HCT116 (cell line): Measurements from ENCODE around the gene NRXN2.

Experiments used
- ATF3 ChIP-seq: IDR thresholded peaks from 2 replicates; pipeline ENCODE4 v1.6.1; 2012
- CEBPB ChIP-seq: IDR thresholded peaks from 2 replicates; pipeline ENCODE4 v1.6.1; 2012; ENCODE audit warnings: low read depth
- ELF1 ChIP-seq: IDR thresholded peaks from 2 replicates; pipeline ENCODE4 v1.6.1; 2012; ENCODE audit warnings: low read depth, borderline replicate concordance
- EZH2 ChIP-seq: fragments of 200-600 bp; sonication (generic); IDR thresholded peaks from 2 replicates; pipeline ENCODE4 v1.6.1; 2017; ENCODE audit warnings: antibody characterized with exemption, mixed run types
- MAX ChIP-seq: IDR thresholded peaks from 2 replicates; pipeline ENCODE4 v1.6.1; 2012
- POLR2A ChIP-seq: IDR thresholded peaks from 2 replicates; pipeline ENCODE4 v1.7.0; 2011; ENCODE audit warnings: borderline replicate concordance; ENCODE audit not compliant: insufficient read depth, insufficient read length; ENCODE audit errors: extremely low read depth
- REST ChIP-seq: IDR thresholded peaks from 2 replicates; pipeline ENCODE4 v1.6.1; 2012; ENCODE audit warnings: low read depth
- SIN3A ChIP-seq: IDR thresholded peaks from 2 replicates; pipeline ENCODE4 v1.6.1; 2012; ENCODE audit warnings: low read depth
- SP1 ChIP-seq: IDR thresholded peaks from 2 replicates; pipeline ENCODE4 v1.6.1; 2012; ENCODE audit warnings: low read depth
- SRF ChIP-seq: IDR thresholded peaks from 2 replicates; pipeline ENCODE4 v1.6.1; 2012; ENCODE audit warnings: low read depth
- TCF7L2 ChIP-seq: IDR thresholded peaks from 2 replicates; pipeline ENCODE4 v1.7.0; 2011; ENCODE audit warnings: borderline replicate concordance, inconsistent platforms; ENCODE audit not compliant: insufficient read depth, insufficient read length; ENCODE audit errors: extremely low read depth
- ZBTB33 ChIP-seq: IDR thresholded peaks from 2 replicates; pipeline ENCODE4 v1.6.1; 2011; ENCODE audit warnings: mild to moderate bottlenecking, low read length, moderate library complexity; ENCODE audit not compliant: insufficient replicate concordance; ENCODE audit errors: extremely low read depth
- TF ChIP-seq, protein P1 (sequence below), 3 experiments: fragments of 200-600 bp in 1 of 3; sonication (generic) in 1 of 3; IDR thresholded peaks in 2 of 3; conservative IDR thresholded peaks in 1 of 3; 2 replicates each; pipeline ENCODE4 v1.5.1; 2012 to 2017; ENCODE audit warnings: low read depth in 2 of 3, low read length in 2 of 3, antibody characterized with exemption in 1 of 3, borderline replicate concordance in 1 of 3, control low read depth in 1 of 3, mild to moderate bottlenecking in 1 of 3, mixed read lengths in 1 of 3, mixed run types in 1 of 3, moderate library complexity in 1 of 3; ENCODE audit not compliant: insufficient read depth in 1 of 3

- TF ChIP-seq, protein P1, sequence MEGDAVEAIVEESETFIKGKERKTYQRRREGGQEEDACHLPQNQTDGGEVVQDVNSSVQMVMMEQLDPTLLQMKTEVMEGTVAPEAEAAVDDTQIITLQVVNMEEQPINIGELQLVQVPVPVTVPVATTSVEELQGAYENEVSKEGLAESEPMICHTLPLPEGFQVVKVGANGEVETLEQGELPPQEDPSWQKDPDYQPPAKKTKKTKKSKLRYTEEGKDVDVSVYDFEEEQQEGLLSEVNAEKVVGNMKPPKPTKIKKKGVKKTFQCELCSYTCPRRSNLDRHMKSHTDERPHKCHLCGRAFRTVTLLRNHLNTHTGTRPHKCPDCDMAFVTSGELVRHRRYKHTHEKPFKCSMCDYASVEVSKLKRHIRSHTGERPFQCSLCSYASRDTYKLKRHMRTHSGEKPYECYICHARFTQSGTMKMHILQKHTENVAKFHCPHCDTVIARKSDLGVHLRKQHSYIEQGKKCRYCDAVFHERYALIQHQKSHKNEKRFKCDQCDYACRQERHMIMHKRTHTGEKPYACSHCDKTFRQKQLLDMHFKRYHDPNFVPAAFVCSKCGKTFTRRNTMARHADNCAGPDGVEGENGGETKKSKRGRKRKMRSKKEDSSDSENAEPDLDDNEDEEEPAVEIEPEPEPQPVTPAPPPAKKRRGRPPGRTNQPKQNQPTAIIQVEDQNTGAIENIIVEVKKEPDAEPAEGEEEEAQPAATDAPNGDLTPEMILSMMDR (IDR thresholded peaks at IDR 0.05 in 2 of 3, conservative IDR thresholded peaks at IDR 0.05 in 1 of 3; ENCODE audit: borderline replicate concordance in 1 of 3, insufficient read depth in 1 of 3, low read depth in 2 of 3, low read length in 2 of 3), result no peak
- no peak for TF ChIP-seq ELF1
- TF ChIP-seq EZH2, result no peak
- TF ChIP-seq TCF7L2, result no peak
- no peak for TF ChIP-seq CEBPB
- no peak for TF ChIP-seq POLR2A
- TF ChIP-seq SIN3A, result no peak
- TF ChIP-seq SP1, result no peak
- no peak for TF ChIP-seq ATF3
- TF ChIP-seq MAX, result no peak
- TF ChIP-seq SRF, result no peak
- no peak for TF ChIP-seq ZBTB33
- no peak for TF ChIP-seq REST
Observed at GRCh38 chr11:64684357-64684756, 38.6 kb downstream of the NRXN2 start.
